Measurements from ENCODE around the gene GSTT2B.
"Not testable (repeated sequence)": the region's sequence is repeated elsewhere in the genome, so short reads cannot be mapped to it uniquely, and the experiment has no call there.

Gene GSTT2B, protein sequence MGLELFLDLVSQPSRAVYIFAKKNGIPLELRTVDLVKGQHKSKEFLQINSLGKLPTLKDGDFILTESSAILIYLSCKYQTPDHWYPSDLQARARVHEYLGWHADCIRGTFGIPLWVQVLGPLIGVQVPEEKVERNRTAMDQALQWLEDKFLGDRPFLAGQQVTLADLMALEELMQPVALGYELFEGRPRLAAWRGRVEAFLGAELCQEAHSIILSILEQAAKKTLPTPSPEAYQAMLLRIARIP

DNA sequence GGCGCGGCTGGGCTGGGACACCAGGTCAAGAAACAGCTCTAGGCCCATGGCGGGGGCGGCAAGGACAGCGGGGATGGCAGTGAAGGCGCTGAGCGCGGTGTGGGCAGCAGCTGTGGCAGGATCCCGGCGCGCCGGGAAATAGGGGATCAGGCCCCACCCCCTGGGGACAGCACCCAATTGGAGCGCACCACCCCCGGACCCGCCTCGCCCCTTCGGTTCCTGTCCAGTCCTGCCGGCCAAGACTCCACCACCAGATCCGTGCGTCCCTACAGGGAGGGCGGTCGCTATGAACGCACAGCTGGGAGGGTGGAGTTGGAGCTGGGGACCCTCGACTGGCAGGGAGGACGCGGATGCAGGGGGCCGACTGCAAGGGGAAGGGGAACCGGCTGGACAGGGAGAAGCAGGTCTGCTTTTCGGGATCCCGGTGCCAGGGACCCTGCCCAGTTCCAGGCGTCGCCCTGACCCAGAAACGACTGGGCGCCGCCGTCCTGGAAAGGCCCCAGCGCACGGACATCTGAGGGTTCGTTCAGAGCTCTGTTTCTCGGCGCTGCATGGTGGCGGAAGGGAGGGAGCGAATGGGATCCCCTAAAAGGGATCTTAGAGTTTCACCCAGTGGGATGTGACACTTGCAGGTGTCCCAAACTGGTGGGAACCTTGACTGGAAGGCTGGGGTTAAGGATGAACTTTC lies at the start of gene GSTT2B:
Gene GSTT2B (minus strand): TSS at position 112 of the 688 bp plus-strand sequence. CDS start 64 bp downstream, at position 48.
- not testable (repeated sequence) for DNase-seq

DNA sequence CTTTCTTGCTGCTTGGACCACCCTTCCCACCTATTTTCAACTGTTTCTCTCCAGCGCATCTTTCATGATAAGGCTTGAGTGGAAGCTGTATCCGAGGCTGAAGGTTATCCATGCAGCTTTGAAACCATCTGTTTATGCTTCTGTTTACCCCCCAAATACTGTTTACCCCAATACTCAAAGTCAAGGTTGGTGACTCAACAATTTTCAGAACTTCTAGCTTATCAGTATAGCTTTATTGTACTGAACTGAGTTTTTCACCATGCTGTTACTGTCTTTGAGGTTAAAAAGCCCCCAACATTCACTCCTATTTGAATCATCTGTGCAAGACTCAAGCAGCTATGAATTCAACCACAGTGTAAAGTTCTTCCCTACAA lies 49.0 kb upstream of the GSTT2B start:
- no peak for DNase-seq

DNA sequence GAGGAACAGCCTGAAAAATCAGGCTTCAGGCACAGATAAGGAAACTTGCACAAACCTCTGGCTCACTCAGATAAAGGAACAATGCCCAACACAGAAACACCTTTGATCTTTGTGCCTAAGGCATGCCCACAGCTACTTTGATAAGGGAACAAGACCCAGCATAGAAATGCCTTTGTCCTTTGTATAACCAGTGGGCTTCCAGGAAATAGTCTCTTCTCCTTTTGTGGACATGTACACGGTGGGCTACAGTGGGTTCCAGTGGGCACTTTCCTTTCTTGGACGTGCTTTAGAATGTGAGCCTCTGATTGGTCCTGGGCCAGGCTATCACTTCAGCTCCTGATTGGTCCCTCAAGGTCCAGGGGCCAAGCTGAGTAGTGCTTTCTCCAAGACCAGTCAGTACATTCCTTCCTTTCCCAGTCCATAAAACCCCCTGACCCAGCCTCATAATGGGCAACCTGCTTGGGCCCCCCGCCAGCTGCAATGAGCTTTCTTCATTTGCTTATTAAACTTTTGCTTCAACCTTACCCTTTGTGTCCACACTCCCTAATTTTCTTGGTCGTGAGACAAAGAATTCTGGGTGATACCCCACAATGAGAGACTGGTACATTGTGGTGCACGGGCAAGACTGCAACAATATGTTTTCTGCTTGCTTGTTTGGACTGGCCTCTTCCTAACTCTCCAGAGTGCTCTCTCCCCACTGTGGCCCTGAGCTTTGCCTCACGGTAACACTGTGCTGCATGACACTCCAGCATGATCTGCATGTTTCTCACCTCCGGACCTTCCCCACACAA lies 48.4 kb upstream of the GSTT2B start:
- no peak for DNase-seq

DNA sequence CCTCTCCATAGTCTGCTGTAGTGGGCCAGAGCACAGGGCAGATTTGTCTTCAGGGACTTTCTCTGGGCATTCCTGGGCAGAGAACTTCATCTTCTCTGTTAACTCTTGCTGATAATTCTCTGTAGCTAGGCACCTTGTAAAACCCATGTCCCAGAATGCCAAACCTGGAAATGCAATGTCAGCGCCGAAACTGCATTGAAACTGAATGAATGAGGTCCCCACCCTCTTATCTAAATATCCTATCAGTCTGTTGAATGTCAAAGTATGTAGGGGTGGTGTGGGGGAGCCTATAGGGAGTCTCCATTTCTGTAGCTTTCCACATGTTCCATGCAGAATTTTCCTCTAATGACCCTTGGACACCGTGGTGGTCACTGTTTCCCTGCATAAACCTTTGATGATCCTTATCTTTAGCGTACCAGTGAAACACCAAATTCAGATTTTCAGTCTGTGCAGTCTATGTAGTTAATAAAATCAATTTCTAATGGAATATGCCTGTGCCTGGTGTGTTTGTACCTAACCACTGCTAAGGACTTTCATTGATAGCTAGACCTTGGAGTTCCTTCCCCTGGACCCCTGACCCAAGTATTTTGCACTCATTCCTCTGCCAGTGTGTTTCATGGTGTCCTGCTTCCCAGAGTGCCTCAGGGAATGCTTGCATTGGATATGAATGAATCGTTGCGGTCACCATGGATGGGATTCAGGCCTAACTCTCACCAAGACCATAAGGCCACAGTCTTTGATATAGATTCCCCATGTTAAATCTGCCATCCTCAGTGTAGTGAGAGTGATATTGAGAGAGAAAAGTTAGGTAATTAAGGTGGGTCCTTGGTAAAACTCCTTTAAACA lies 47.6 kb upstream of the GSTT2B start:
- no peak for DNase-seq

DNA sequence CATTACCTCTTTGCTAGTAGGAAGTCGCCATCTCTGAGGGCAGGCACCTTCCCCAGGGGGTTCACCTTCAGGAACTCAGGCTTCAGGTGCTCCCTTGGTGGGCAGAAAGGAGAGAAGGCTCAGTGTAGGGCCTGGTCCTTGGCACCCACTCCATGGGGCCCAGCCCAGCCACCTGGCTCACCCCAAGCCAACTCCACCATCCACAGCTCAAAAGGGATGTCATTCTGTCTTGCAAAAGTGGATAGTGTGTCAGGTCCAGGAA lies 47.0 kb upstream of the GSTT2B start:
- no peak for DNase-seq

DNA sequence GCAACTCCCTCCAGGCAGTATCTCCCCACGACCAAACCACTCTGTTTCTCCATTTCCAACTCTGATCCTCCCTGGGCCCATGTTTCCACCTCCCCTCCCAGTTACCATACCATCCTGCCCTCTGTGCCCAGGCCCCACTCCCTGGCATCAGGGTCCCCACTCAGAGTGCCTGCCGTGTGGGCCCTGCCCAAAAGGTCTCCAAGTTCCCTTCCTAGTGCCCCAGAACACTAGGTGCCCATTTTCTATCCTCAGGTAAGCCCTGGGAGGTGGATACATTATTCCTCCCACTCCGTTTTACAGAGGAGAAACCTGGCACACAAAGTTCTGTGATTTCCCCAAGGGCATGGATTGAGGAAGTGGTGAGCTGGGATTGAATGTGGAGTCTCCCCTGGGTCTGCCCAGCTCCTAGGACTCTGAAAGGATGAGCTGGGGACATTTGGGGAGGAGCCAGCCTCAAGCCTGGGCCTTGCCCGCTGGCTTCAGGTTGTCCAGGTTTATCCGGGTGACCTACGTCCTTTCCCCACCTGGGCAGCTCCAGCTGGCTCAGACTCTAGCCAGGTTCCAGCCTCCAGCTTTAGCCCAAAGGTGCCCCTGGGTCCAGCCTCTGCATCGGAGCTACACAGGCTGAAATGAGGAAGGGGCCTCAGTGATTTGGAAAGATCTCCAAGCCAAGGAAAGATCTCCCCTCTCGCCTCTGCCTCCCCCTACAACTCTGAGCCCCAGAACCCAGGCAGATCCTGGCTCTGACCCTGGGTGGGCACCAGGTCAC lies 46.4 kb upstream of the GSTT2B start:
- DNase-seq, result no peak

DNA sequence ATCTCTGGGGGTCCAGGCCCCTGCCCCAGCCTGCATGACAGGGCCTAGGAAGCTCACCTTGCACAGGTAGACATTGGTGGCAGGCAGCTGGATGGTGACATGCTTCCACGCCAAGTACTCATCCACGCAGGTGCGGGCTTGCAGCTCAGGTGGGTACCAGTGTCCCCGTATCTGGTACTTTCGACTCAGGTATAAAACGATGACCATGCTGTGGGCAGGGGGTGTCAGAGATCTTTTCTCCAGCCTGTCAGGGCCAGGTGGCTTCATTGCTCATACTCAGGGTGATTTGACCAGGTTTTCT lies 45.9 kb upstream of the GSTT2B start:
- DNase-seq, result no peak

DNA sequence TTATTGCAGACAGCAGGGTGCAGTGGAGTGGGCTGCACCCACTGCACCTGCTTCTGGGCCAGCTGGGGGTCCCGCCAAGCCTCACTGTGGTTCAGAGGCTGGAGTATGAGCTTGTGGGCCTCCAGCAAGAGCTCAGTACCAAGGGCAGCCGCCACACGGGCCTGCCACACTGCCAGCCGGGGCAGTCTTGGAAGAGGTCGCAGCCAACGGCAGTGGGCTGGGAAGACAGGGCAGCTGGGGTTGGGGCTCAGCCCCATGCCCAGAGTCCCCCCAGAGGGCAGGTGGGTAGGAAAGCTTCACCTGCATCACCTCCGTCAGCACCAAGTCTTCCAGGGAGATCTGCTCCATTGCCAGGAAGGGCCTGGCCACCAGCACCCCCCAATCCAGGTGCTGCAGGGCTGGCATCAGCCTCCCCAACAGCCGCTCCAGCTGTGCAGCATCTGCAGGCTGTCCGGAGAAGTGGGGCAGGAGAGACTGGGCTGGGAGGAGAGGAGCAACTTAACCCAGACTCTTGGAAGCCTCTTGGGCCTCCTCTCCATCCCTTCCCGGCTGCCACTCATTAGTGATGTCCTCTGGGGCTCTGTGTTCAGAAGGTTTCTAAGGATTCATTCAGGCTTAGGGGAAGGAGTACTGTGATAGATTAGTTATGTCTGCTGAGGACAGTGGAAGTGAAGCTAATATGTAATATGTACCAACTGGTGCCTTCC lies 45.4 kb upstream of the GSTT2B start:
- no peak for DNase-seq

DNA sequence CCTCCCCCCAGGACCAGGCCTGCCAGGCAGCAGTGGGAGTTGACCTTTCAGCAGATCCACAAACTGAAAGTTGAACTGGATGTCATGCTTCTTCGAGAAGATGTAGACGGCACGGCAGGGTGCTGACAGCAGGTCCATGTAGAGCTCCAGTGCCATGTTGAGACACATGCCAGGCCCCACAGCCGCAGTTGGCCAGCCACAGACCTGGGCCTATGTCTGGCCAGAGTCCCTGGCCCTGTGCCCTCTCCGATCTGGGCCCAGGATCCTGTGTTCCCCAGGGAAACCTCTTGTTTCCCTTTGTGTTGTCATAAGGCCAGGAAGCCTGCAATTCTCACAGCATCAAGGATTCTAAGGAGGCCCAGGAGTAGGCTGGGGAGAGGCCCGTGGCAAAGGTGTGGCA lies 44.2 kb upstream of the GSTT2B start, which contains the start of gene GSTT4:
Gene GSTT4 (minus strand): TSS at position 253 of the 400 bp plus-strand sequence. CDS start 97 bp downstream, at position 156.
- DNase-seq, result no peak

DNA sequence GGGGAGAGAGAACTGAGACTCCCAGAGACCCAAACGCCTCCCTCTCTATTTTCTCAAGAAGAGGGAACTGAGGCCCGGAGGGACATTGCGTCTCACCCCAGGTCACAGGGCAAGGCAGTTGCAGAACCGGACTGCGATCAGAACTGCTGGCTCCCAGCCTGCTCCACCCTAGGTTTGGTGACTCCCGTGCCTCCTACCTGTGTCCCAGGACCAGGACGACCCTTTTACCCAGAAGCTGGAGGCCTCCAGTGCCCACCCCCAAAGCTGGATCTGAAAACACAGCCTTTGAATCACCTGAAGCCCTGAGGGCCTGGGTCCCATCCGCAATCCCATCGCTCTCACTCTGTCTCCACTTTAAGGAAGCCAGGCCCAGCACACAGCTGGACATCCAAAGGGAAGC lies 42.9 kb upstream of the GSTT2B start:
- DNase-seq, result no peak

DNA sequence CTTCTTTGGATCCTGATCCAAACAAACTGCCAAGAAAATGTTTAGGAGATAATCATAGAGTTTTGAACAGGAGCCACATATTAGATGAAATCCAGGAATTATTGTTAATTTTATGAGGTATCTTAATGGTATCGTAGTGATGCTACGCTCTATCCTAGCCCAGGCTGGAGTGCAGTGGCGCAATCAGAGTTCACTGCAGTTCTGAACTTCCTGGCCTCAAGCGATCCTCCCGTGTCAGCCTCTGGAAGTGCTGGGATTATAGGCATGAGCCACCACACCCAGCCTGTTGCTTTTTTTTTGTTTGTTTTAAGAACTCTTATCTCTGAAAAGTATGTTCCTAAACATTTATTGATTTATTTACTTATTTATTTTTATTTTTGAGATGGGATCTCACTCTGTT lies 41.9 kb upstream of the GSTT2B start:
- DNase-seq, result no peak

DNA sequence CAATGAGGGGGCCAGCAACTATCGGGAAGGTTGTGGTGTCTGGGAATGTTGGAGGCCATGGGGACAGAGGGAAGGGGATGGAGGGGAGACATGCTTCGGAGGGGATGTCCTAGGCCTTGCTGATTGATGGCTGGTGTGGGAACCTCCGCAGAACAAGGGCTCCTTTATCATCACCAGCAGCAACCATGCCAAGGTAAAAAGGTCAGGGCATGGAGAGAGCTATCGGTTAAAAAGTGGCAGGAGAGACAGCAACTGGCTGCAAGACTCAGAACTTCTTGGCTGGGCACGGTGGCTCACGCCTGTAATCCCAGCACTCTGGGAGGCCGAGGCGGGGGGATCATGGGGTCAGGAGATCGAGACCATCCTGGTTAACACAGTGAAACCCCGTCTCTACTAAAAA lies 41.3 kb upstream of the GSTT2B start:
- DNase-seq, result no peak

DNA sequence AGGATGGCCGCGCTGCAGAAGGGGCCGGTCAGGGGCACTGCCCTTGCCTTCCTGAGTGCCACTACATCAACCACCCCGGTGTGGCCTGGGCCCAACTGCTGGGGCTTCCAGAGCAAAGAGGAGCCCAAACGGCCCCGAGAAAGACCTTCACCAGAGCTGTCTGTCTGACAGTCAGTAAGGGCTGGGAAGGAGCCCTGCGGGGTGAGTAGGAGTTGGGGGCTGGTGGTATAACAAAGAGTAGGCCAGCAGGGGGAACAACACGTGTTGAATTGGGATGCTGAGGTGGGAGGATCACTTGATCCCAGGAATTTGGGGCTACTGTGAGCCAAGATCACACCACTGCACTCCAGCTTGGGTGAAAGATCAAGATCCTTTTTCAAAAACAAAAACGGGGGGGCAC lies 40.3 kb upstream of the GSTT2B start:
- DNase-seq, result no peak

DNA sequence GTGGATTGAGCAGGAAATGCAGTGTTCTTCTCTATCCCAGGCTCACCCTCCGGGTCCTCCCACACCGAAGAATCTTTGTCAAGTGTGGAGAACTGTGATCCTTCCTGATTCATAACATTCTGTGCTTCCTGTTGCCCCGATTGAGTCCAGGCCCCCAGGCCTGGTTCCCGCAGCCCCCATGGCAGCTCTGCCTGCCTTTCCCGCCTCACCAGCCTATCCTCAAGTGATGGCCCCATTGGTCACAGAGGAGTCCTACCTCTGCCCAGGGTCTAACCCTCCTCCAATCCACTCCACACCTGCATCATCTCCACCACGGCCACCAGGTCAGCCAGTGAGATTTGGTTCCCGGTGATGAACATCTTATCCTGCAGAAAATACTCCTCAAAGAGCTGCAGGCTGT lies 38.8 kb upstream of the GSTT2B start:
- not testable (repeated sequence) for DNase-seq

DNA sequence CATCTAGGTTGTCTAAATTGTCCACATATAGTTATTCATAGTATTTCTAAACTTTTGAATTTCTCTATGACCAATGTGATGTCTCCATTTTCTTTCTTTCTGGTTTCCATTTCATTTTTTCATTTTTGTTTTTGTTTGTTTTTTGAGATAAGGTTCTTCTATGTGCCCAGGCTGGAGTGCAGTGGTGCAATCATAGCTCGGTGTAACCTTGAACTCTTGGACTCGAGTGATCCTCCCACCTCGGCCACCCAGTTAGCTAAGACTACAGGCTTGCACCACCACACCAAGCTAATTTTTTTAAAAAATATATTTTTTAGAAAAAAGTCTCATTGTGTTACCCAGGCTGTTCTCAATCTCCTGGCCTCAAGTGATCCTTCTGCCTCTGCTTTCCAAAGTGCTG lies 36.1 kb upstream of the GSTT2B start:
- no peak for DNase-seq

DNA sequence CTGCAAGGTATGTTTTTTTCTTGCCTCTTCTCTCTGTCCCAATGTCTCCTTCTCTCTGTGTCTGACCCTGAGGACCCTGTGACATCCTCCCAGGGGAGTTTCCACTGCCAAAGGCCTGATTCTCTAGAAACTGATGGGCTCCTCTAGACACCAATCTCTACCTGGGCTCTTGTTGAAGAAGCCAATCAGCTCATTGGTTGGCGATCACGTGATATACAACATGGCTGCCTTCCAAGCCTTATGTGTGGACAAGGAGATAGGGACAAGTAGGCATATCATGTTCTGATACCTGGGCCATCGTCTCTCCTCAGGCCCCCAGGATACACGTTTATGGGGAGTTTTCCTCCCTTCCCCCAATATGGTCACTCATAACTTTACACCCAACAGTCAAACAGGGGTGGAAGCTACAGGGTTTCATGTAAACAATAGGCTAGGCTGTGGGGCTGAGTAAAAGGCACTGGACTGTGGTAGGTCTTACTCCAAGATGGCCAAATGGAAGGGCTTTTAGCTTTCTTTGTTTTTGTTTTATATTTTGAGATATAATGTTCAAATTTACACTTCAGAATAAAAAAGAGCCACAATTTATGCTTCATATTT lies 32.7 kb upstream of the GSTT2B start:
- not testable (repeated sequence) for DNase-seq

DNA sequence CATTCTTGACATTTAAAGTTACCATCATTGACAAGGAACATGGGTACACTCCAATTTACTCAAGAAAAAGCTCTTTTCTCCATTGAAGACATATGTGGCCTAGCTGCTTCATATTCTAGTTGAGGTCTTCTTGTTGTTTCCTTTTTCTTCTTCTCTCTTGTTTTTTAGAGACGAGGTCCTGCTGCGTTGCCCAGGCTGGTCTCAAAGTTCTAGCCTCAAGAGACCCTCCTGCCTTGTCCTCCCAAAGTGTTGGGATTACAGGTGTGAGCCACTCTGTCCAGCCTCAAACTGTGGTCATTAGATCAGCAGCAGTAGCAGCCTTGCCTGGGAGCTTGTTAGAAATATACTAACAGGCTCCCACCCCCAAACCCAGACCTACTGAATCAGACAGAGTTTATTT lies 32.1 kb upstream of the GSTT2B start:
- DNase-seq, result not testable (repeated sequence)

DNA sequence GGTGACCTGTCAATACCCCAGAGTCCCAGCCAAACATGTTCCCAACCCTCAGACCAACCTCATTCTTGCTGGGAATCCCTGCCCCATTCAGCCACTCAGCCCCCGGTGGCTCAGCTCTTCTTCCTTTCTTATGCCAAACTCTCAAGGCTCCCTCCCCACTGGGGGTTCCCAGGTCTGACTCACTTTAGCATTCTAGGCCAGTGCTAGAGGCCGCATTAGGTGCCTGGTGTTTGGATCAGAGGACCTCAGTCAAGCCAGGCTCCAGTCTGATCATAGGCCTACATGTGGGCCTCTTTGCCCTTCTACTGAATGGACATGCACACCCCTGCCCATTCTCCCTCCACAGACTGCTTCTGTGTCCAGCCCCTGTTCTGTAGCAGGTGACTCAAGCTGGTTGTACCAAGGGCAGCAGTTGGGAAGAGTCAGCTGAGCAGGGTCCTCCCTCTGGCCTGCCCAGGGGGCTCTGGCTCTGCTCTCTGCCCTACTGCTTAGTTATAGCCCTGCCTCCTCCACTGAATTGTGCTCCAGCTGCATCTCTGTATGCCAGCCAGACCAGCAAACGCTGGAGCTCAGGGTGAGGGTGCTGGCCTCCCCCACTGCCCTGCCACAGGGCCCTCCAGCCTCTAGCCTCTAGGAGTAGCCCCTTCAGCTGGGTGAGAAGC lies 28.7 kb upstream of the GSTT2B start:
- not testable (repeated sequence) for DNase-seq

DNA sequence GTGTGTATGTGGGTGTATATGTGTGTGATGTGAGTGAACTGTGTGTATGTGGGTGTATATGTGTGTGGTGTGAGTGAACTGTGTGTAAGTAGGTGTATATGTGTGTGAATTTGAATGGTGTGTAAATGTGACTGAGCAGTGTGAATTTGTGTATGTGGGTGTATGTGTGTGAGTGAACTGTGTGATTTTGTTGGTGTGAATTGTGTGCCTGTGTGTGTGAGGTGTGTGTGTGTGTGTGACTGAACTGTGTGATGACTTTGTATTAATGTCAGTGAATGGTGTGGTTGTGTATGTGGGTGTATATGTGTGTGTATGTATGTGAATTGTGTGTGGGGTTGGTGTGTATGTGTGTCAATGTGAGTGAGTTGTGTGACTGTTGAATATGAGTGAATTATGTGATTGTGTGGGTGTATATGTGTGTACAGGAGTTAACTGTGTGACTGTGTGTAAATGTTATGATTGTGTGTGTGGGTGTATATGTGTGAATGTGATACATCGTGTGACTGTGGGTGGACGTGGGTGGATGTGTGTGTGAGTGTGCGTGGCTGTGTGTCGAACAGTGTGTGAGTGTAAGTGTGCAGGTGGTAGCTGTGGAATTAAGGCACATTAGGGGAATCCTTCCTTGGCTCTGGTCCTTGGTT lies 25.7 kb upstream of the GSTT2B start:
- DNase-seq, result not testable (repeated sequence)

DNA sequence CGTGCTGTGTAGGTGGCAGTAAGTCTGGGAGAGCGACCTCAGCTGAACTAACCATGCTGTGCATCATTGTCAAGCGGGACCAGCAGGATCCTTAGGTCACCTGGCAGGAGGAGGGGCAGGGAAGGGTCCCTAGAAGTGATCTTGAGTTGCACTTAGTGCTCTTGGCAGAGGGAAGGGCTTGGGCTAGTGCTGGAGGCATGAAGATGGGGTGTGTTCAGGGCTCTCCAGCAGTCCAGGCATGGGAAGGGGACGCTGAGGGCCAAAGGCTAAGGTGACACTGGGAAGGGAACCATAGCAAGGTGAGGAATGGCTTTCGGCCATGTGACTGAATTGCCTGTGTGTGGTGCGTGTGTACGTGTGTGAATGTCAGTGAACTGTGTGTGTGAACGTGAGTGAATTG lies 25.1 kb upstream of the GSTT2B start:
- not testable (repeated sequence) for DNase-seq
